GM19025 (cell line): Measurements from ENCODE around the gene ACBD6.

Experiments used
- ATAC-seq: cut with Tn5 transposase; IDR thresholded peaks from one replicate; pipeline ENCODE4 v1.9.1; 2021; ENCODE audit warnings: mild to moderate bottlenecking, low read depth, moderate library complexity; ENCODE audit not compliant: unreplicated experiment

Gene ACBD6

GRCh38 chr1:180261030-180261429 is 241.3 kb downstream of the ACBD6 start:
- no peak for ATAC-seq

- ATAC-seq = no peak
These were observed 241.8 kb downstream of the ACBD6 start for GRCh38 chr1:180260541-180260940.

DNA sequence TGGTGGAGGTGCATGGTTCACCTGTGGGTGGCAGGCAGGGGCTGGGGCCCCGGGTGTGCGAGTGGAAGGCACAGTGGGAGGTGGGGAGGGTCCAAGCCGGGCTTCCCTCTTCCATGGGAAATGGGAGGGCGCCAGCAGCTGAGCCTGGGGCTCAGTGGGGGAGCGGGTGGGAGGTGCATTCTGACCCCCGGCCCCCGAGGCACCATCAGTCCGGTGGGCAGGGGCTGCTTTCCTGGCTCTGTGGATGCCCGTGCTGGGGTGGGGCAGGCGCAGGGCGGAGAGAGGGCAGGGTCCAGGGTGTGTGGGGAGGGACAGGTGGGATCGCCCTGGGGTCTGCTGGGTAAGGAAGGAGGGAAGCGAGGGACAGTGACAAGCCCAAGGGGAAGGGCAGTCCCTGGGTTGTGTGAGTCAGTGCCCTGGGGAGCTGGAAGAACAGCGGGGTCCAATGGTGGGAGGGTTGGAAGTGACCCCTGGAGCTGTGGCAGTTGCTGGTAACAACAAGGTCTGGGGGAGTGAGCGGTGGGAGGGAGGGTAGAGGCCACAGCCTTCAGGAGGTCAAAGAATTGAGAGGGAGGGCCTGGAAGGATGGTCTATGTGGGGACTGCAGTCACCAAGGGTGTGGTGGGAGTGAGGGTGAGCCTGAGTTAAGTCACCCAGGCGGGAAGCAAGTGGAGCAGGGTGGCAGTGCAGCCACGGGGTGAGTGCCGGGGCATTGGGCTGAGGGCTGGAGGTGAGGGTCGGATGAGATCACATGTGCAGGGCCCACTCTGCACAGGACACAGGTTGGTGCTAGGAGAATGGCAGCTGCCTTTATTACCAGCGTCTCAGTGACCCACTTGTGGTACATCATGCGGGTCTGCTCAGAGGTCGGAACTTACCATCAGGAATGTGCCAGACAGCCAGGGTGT is 242.7 kb downstream of the ACBD6 start:
- no peak for ATAC-seq

- no peak for ATAC-seq
These were observed 243.4 kb downstream of the ACBD6 start for GRCh38 chr1:180258935-180259334.

- no peak for ATAC-seq
These were observed 244.1 kb downstream of the ACBD6 start for GRCh38 chr1:180258290-180258689.

DNA sequence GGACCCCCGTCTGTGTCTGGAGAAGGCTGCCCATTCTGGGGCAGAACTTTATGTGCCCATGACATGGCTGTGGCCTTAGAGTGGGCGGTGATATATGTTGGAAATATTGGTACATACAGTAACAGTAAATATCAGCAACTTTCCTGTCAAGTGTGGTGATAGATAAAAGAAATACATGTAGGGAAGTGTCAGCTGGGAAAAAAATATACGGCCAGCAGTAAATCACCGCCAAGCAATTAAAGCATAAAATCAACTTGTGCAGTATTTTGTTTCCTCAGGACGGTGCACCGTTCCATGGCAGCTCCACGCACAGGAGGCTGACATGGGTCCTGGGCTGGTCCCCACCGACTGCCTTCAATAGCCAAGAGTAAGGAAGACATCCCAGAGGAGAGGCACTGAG is 244.9 kb downstream of the ACBD6 start:
- no peak for ATAC-seq

GRCh38 chr1:180257028-180257386 is 245.4 kb downstream of the ACBD6 start:
- no peak for ATAC-seq

DNA sequence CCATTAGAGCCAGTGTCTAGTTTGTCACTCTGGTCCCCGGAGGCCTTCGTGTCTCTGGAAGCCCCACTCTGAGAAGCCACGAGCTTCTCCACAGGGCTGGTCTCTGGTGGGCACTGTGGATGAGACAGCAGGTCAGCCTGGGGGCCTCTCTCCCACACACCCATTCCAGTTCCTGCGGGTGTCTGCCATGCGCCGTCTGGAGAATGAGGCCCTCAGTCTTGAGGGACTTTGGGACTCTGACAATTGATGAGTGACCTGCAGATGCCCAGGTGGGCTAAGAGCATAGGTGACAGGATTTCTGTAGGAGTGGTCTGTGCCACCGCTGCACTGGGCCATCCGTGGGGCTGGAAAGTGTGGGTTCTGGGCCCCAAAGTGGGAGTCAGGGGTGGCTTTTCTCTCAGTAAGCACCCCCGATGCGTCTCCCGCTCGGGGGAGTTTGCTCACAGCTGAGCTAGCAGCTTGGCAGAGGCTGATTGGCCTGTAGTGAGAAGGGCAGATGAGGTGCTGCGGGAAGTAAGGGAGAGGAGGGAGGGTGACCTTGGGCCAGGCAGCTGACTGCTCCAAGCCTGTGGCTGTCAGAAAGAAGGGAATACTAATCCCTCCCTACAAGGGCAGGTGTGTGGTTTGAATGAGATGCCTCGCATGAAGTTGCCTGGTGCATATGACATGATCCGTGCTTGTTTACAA is 245.9 kb downstream of the ACBD6 start:
- no peak for ATAC-seq

DNA sequence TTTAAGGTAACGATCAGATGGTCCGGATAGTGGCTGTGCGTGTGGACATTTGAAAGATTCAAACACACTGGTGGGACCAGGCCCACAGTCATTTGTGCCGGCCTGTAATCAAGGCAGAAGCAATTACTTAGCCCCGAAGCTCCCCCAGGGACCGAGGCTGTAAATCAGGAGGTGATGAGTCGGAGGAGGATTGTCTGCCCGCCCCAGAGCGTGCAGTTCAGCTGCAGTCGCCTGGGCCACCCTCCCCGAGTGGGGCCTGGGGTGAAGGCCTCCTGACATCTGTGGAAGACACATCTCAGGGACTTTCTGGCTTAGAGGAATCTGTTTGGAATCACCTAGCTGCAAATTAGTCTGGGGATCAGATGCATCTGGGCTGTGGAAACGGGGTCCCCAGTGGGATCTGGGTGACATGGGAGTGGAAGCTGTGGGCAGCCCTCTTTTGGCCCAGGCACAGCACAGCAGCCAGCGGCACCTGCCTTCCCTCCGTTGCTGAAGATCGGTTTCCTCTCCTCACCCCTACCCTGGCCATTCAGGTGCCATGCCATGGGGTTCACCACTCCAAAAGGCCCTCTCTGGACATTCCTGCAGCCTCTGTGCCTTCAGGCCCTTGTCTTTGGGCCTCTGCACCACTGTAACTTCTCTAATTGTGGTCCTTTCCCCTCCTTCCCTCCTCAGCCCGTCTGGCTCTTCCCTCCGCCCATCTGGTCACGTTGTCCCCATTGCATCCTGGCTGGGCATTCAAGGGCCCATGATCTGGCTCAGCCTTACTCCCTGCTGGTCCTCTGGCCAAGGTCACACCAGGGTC is 246.6 kb downstream of the ACBD6 start:
- ATAC-seq = no peak

DNA sequence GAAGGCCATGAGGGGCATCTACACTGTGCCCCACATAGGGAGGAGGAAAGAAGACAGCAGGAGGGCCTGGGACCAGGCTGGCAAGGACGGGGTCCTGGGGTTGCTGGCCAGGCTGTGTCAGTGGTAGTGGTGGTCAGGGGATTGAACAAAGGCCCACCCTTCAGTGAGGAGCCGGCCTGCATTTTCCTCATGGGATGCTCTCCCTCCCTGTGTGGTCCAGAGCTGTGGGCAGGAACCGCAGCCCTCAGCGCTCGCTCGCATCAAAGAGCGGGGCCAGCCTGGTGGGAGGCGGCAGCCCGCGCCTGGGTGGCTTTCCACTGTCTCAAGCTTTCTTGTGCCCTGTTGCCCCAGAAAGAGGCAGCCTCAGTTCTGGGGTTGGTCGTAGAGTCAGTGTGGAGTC is 247.5 kb downstream of the ACBD6 start:
- no peak for ATAC-seq

- no peak for ATAC-seq
These were observed 247.9 kb downstream of the ACBD6 start for GRCh38 chr1:180254496-180254819.

DNA sequence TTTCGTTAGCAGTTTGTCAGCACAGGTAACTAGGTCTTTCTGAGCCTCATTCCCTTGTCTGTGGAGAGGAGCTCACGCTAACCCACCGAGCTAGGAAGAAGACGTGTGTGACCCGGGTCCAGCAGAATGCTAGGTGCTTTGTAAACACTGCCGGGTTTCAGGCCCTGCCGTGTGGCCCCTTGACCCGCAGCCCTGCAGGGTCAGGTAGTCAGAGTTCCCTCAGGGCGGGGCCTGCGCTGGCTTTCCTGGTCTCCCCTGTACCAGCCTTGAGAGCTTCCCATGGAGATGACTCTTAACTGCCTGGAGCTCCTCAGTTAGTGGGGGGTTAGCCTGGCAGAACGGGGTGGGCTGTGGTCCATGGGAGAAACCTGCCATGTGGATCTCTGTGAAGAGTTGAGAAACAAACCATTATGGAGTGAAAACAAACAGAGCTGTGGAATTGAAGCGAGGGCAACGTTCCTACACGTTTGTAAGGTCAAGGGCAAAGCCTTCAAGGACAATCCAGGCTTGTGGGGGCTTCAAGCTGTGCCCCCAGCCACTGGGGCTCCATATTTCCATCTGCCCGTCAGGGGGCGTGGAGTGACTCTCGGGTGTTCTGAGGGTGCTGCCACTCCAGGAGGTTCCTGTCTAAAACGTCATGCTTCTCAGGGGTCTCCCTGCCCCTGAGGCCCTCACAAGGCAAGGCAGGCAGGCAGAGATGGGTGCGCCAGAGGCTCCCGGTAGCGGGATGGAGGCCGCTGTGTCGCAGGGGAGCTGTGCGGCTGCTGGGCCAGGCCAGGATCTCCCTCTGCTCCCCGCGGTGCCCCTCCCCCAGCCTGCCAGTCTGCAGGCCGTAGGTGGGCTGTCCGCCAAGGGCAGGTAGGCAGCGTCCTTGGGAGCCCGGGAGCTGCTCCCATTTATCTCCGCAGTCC is 248.5 kb downstream of the ACBD6 start:
- ATAC-seq = no peak

DNA sequence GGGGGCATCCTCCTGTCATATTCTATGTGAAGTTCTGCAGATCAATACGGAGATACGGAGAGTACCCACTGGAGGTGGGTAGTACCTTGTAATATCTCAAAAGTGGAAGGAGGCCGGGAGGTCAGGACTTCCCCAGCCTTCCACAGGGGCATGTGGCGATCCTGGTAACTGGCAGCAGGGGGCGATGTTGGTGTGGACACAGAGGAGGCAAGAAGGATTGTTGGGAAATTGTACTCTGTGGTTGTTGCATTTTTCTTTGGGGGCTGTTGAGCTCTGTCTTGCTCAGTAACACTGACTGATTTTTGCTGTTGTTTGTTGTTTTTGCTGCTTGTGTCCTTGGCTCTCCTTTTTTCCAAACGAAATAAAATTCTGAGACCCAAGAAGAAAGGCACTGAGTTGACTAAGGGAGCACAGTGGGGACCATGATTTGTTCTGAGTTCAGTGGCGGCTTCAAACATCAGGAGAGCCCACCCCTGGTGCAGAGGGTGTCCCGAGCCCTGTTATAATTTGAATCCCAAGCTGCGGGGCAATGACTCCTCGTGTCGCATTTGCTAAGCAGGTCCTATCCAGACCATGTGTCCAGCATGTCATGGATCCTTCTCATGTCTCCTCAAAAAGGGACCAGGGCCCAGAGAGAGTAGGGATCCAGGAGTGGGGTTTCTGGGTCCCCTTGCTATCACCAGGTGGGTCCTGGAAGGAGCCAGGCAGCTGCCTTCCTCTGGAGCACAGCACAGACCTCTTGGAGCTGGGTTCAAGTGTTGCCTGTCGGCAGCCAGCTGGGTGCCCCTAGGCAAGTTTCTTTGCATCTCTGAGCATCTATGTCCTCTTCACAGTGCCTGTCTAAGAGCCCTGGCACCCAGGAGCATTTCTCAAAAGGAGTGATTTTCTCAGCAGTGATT is 249.5 kb downstream of the ACBD6 start:
- no peak for ATAC-seq

DNA sequence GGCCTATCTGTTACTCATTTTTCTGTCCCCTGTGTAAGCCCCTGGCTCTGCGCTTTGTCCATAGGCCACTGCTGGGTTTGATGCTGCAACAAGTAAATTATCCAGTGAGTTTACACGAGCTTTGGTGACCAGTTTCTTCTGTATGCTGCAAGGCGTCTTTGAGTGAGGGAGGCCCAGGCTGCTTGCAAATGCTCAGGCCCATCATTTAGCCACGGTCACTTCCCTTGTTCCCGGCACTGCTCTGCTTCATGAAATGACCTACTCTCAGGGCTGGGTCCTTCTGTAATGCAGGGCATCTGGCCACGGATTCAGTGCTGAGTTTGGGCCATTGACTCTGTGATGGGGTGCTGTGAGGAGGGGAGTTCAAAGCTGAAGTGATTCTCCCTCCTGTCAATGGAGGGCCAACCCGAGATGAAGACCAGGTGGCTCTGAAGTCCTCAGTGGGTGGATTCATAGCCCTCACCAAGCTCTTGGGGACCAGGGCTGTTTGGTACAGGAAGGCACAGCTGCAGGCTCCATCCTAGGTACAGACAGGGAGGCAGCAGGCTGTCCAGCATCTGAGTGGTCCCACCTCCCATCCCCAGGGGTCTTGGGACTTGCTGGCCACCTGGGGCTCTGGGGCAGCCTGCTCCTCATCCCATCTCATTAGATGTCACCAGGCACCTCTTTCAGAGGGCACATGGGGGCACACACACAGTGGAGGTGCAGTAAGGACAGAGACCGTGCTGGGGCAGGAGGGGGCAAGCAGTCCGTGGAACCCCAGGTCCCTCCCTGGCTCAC is 250.7 kb downstream of the ACBD6 start:
- no peak for ATAC-seq

DNA sequence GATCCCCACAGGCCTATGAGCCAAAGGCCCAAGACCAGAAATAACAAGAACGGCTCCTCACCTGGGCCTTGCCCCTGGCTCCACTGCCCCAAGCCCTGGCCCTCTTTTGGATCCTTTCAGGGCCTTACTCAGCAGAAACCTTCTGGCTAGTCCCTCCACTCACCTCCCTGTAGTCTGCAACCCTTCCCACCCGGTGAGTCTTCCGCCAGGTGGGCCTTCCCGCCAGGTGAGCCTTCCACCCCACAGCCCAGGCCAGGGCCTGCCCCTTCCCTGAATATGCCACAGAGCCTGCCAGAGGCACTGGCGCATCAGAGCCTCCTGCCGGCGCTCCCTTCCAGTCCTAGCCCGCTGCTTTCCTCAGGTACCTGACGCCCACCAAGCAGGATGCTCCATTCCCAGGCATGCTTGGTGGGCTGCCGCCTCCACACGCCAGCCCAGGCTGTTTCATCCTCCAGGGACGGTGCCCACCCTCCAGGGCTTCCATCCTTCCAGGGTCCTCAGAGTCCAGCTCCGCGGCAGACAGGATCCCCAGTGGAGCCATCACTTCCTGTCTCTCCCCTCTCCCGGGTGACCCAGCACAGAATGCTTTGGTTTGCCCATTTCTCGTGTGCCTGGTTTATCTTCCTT is 251.4 kb downstream of the ACBD6 start:
- no peak for ATAC-seq

DNA sequence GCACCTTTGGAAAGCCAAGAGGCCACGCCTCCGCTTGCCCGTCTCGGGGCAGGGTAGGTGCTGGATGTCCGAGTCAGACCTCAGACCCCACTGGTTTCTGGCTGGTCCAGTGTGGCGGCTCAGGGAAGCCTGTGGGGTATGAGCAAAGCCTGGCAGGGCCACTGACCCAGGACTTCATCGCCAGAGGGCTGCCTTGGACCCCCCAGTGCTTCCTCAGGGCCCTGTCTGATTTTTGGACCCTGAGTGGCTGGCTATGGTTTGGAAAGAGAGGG is 251.9 kb downstream of the ACBD6 start:
- no peak for ATAC-seq

- no peak for ATAC-seq
These were observed 252.5 kb downstream of the ACBD6 start for GRCh38 chr1:180249725-180250498.
